OCI-LY7 (cell line): Measurements from ENCODE around the gene CFAP90.

ENCODE experiments used
- CTCF ChIP-seq: fragments of 200-600 bp; sonication (generic); conservative IDR thresholded peaks from 2 replicates; pipeline ENCODE4 v1.5.1; 2014; ENCODE audit warnings: mild to moderate bottlenecking, antibody characterized with exemption, low read length, moderate library complexity, mixed read lengths
- EZH2phosphoT487 ChIP-seq: fragments of 200-600 bp; sonication (generic); IDR thresholded peaks from 2 replicates; pipeline ENCODE4 v1.6.1; 2018; ENCODE audit warnings: low read depth, borderline replicate concordance, mild to moderate bottlenecking, mixed run types, antibody characterized with exemption, low read length, moderate library complexity, mixed read lengths

- TF ChIP-seq CTCF: no peak
- no peak for TF ChIP-seq EZH2phosphoT487
These were observed 25.9 kb downstream of the CFAP90 start for GRCh38 chr5:7824995-7825394.
